ENCODE data around the gene ABCB10. TPM values are rescaled to one million over a fixed set of nuclear protein-coding genes. Genes with fewer than 3 reads are reported as not detected.
A peak's percentile ranks its signal among the peaks of the same experiment; 100 is the strongest.
"Not testable (repeated sequence)": the region's sequence is repeated elsewhere in the genome, so short reads cannot be mapped to it uniquely, and the experiment has no call there.

Gene ABCB10
- total and polyA plus RNA-seq, 7 donors, result 6.9 to 20.8 (median 10.8) TPM

- Histone ChIP-seq H3K4me1 (no peaks in the 10 kb centered on the region), H3K27me3 (ENCODE audit: insufficient read depth in 3 of 3, low read length in 2 of 3) (no peaks in the 10 kb centered on the region), H3K27ac (no peak overlapping the region), H3K9me3 (no peaks in the 10 kb centered on the region), H3K4me3 (no peak overlapping the region), H3K36me3 (ENCODE audit: insufficient read depth in 1 of 2, low read depth in 1 of 2) (peaks cover 3 to 95% of the 10 kb centered on the region in 2 donors)
- intact Hi-C loops (cut with DNase I), result no loop called here
- TF ChIP-seq, protein P1, sequence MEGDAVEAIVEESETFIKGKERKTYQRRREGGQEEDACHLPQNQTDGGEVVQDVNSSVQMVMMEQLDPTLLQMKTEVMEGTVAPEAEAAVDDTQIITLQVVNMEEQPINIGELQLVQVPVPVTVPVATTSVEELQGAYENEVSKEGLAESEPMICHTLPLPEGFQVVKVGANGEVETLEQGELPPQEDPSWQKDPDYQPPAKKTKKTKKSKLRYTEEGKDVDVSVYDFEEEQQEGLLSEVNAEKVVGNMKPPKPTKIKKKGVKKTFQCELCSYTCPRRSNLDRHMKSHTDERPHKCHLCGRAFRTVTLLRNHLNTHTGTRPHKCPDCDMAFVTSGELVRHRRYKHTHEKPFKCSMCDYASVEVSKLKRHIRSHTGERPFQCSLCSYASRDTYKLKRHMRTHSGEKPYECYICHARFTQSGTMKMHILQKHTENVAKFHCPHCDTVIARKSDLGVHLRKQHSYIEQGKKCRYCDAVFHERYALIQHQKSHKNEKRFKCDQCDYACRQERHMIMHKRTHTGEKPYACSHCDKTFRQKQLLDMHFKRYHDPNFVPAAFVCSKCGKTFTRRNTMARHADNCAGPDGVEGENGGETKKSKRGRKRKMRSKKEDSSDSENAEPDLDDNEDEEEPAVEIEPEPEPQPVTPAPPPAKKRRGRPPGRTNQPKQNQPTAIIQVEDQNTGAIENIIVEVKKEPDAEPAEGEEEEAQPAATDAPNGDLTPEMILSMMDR (IDR thresholded peaks at IDR 0.05), result no peak
- 74 to 89% (median 79%) methylated on average over 1 of the region's 1 CpG for WGBS, 3 donors
- ATAC-seq, result no peak
- no peak for DNase-seq
These were observed 35.5 kb downstream of the ABCB10 start for GRCh38 chr1:229523052-229523451.

GRCh38 chr1:229514578-229515275 lies 43.8 kb downstream of the ABCB10 start:
- DNase-seq, result peak; percentile 44 to 60
- 37 to 39% (median 38%) methylated on average over 8 of the region's 8 CpGs for WGBS, 3 donors
- Histone ChIP-seq H3K36me3 (ENCODE audit: insufficient read depth in 1 of 2, low read depth in 1 of 2) (peaks cover 0 to 36% of the 10 kb centered on the region in 2 donors), H3K9me3 (no peaks in the 10 kb centered on the region), H3K27me3 (ENCODE audit: insufficient read depth in 3 of 3, low read length in 2 of 3) (no peaks in the 10 kb centered on the region), H3K4me1 (no peaks in the 10 kb centered on the region), H3K4me3 (no peak overlapping the region), H3K27ac (no peak overlapping the region)
- TF ChIP-seq, protein P1 (IDR thresholded peaks at IDR 0.05), result peak; percentile 81
- ATAC-seq, result peak; percentile 69 to 96 (median 90)
- intact Hi-C loops (cut with DNase I), result loop anchor here (2.0 to 10.0 kb wide), 2 partner anchors 250 to 256 kb away; no protein-coding TSS in a partner anchor

DNA sequence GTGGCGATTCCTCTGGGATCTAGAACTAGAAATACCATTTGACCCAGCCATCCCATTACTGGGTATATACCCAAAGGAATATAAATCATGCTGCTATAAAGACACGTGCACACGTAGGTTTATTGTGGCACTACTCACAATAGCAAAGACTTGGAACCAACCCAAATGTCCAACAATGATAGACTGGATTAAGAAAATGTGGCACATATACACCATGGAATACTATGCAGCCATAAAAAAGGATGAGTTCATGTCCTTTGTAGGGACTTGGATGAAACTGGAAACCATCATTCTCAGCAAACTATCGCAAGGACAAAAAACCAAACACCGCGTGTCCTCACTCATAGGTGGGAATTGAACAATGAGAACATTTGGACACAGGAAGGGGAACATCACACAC lies 46.9 kb downstream of the ABCB10 start:
- not testable (repeated sequence) for ATAC-seq; H3K4me3 ChIP-seq; DNase-seq; H3K4me1 ChIP-seq; H3K27ac ChIP-seq; H3K27me3 ChIP-seq (ENCODE audit: insufficient read depth in 3 of 3, low read length in 2 of 3); H3K9me3 ChIP-seq
- WGBS, 3 donors, result 91 to 92% (median 91%) methylated on average over 6 of the region's 6 CpGs
- peaks cover 0 to 11% of the 10 kb centered on the region in 2 donors for H3K36me3 ChIP-seq (ENCODE audit: insufficient read depth in 1 of 2, low read depth in 1 of 2)
- intact Hi-C loops (cut with DNase I), result loop anchor here in 1 of 2 donors (10.0 kb wide), 1 partner anchor 247 kb away; no protein-coding TSS in a partner anchor

DNA sequence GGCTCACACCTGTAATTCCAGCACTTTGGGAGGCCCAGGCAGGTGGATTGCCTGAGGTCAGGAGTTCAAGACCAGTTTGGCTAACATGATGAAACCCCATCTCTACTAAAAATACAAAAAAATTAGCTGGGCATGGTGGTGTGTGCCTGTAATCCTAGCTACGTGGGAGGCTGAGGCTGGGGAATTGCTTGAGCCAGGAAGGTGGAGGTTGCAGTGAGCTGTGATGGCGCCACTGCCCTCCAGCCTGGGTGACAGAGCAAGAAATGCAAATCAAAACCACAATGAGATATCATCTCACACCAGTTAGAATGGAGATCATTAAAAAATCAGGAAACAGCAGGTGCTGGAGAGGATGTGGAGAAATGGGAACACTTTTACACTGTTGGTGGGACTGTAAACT lies 47.3 kb downstream of the ABCB10 start:
- not testable (repeated sequence) for H3K4me3 ChIP-seq; H3K27ac ChIP-seq; H3K4me1 ChIP-seq; DNase-seq; ATAC-seq; H3K27me3 ChIP-seq (ENCODE audit: insufficient read depth in 3 of 3, low read length in 2 of 3); H3K9me3 ChIP-seq; H3K36me3 ChIP-seq (ENCODE audit: insufficient read depth in 1 of 2, low read depth in 1 of 2)
- 68 to 96% (median 83%) methylated on average over 2 of the region's 2 CpGs for WGBS, 3 donors
- intact Hi-C loops (cut with DNase I), result loop anchor here in 1 of 2 donors (10.0 kb wide), 1 partner anchor 246 kb away; no protein-coding TSS in a partner anchor

DNA sequence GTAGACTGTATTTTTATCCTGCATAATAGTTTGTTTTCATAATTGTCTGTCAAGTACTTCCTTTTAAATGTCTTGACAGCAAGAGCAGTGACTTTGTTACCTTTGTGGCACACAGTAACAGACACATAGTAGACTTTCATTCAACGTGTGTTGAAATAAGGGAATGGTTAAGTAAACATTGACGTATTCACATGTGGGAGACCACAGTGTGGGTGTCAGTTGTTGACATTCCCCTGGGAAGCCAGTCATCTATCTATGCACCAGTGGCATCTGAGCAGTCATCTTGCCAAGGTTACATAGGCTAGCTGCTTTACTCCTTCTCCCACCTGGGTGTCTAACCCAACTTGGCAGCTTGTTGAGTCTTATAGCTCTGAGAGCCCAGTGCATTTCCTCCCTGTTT lies 48.9 kb downstream of the ABCB10 start:
- Histone ChIP-seq H3K4me1 (peaks cover 10% of the 10 kb centered on the region), H3K9me3 (no peaks in the 10 kb centered on the region), H3K27ac (no peak overlapping the region), H3K27me3 (ENCODE audit: insufficient read depth in 3 of 3, low read length in 2 of 3) (no peaks in the 10 kb centered on the region), H3K36me3 (ENCODE audit: insufficient read depth in 1 of 2, low read depth in 1 of 2) (peaks cover 3 to 11% of the 10 kb centered on the region in 2 donors), H3K4me3 (no peak overlapping the region)
- TF ChIP-seq, protein P1 (IDR thresholded peaks at IDR 0.05), result no peak
- intact Hi-C loops (cut with DNase I), result no loop called here
- whole genome bisulfite sequencing, 3 donors, result 91 to 96% (median 92%) methylated on average over 2 of the region's 2 CpGs
- DNase-seq, result no peak
- ATAC-seq, result no peak
